Gastroesophageal sphincter (tissue), 3 donors: ENCODE results near the gene CACNA1I.

ENCODE experiments used
- POLR2AphosphoS5 ChIP-seq: sonication (generic); formaldehyde crosslinking; IDR thresholded peaks from one replicate; pipeline ENCODE4 v1.6.1; 2017; ENCODE audit warnings: antibody characterized with exemption
- TF ChIP-seq, protein P1 (sequence below), 4 experiments: fragments of 200-600 bp in 2 of 4; fragments of 450-650 bp in 2 of 4; sonication (generic) in 1 of 4; IDR thresholded peaks; one replicate each; pipeline ENCODE4 v1.5.1; 2017 to 2019; ENCODE audit warnings: antibody characterized with exemption in 4 of 4, mild to moderate bottlenecking in 2 of 4, moderate library complexity in 2 of 4

DNA sequence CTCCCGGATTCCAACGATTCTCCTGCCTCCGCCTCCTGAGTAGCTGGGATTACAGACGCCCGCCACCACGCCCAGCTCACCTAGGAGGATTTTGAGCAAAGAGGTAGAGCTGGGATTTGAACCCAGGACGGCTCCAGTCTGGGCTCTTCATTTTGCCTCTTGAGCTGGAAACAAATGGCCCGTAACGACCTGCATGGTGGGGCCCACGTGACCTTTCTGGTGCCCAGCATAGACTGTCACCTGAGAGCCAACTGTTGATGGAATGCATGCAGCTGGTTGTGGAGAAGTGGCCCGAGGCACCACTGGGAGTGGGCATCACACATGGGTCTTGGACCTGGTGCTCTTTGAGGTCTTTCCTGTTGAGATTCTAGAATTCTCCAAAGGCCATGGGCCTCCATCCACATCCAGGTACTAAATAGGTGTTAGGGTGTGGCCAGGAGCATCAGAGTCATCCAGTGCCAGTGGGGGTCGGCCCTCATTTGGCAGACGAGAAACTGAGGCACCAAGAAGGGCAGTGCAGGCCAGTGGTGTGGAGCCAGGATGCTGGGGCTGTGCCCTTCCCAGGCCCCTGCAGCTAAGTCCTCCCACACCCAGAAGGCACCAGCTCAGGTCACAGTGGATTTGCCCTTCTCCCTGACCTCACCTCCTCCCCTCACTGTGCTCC is 46.3 kb upstream of the CACNA1I start:
- TF ChIP-seq, protein P1, sequence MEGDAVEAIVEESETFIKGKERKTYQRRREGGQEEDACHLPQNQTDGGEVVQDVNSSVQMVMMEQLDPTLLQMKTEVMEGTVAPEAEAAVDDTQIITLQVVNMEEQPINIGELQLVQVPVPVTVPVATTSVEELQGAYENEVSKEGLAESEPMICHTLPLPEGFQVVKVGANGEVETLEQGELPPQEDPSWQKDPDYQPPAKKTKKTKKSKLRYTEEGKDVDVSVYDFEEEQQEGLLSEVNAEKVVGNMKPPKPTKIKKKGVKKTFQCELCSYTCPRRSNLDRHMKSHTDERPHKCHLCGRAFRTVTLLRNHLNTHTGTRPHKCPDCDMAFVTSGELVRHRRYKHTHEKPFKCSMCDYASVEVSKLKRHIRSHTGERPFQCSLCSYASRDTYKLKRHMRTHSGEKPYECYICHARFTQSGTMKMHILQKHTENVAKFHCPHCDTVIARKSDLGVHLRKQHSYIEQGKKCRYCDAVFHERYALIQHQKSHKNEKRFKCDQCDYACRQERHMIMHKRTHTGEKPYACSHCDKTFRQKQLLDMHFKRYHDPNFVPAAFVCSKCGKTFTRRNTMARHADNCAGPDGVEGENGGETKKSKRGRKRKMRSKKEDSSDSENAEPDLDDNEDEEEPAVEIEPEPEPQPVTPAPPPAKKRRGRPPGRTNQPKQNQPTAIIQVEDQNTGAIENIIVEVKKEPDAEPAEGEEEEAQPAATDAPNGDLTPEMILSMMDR (IDR thresholded peaks at IDR 0.05) = no peak
- TF ChIP-seq POLR2AphosphoS5 = no peak
